ENCODE measurements around the gene LIN28A.

Gene LIN28A

GRCh38 chr1:26471498-26472319 is 61.1 kb downstream of the LIN28A start:
- peak overlapping the region; percentile 91 for H3K4me3 ChIP-seq
- no peaks in the 10 kb centered on the region for H3K9me3 ChIP-seq
- H3K27me3 ChIP-seq (ENCODE audit: low read depth): no peaks in the 10 kb centered on the region
- DNase-seq (ENCODE audit: low spot score in 2 of 2): peak; percentile 66 to 84
- H3K36me3 ChIP-seq (replicated peaks): peaks cover 64% of the 10 kb centered on the region
- in situ Hi-C loops (cut with MboI; ENCODE audit: low sequenced_read_pairs): no loop called here
- H3K4me1 ChIP-seq: peaks cover 34% of the 10 kb centered on the region

GRCh38 chr1:26472320-26472900 is 61.8 kb downstream of the LIN28A start, which contains the start of gene HMGN2:
Gene HMGN2 (plus strand): TSS chr1:26472440. CDS start chr1:26472613, 173 bp downstream.
- Histone ChIP-seq H3K4me1 (peaks cover 34% of the 10 kb centered on the region), H3K9me3 (no peaks in the 10 kb centered on the region), H3K27me3 (ENCODE audit: low read depth) (no peaks in the 10 kb centered on the region), H3K4me3 (peak within 1 kb of the TSS; percentile 91), H3K36me3 (replicated peaks) (peaks cover 66% of the 10 kb centered on the region)
- in situ Hi-C loops (cut with MboI; ENCODE audit: low sequenced_read_pairs): no loop called here
- peak; percentile 88 to 96 for DNase-seq (ENCODE audit: low spot score in 2 of 2)

GRCh38 chr1:26472901-26473845 is 62.6 kb downstream of the LIN28A start:
- peak overlapping the region; percentile 91 for H3K4me3 ChIP-seq
- H3K9me3 ChIP-seq: no peaks in the 10 kb centered on the region
- peak; percentile 78 to 94 for DNase-seq (ENCODE audit: low spot score in 2 of 2)
- in situ Hi-C loops (cut with MboI; ENCODE audit: low sequenced_read_pairs): no loop called here
- H3K27me3 ChIP-seq (ENCODE audit: low read depth): no peaks in the 10 kb centered on the region
- peaks cover 66% of the 10 kb centered on the region for H3K36me3 ChIP-seq (replicated peaks)
- H3K4me1 ChIP-seq: peaks cover 34% of the 10 kb centered on the region

DNA sequence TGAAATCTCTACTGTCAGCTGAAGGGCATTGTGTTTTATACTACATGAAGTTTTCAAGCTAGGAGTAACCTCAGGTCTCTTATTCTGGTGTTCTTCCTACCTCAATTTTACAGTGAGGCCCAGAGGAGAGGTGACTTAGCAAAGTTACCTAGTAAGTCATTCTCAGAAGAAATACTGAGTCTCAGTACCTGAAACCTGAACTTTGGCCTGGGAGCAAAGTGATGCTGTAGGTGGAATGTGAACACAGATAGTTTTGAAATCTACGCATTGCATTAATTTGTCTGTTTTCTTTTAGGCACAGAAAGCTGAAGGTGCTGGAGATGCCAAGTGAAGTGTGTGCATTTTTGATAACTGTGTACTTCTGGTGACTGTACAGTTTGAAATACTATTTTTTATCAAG is 64.2 kb downstream of the LIN28A start:
- DNase-seq (ENCODE audit: low spot score in 2 of 2): no peak
- in situ Hi-C loops (cut with MboI; ENCODE audit: low sequenced_read_pairs): no loop called here
- peaks cover 32% of the 10 kb centered on the region for H3K4me1 ChIP-seq
- H3K27me3 ChIP-seq (ENCODE audit: low read depth): no peaks in the 10 kb centered on the region
- peaks cover 63% of the 10 kb centered on the region for H3K36me3 ChIP-seq (replicated peaks)
- H3K9me3 ChIP-seq: no peaks in the 10 kb centered on the region
- no peak overlapping the region for H3K4me3 ChIP-seq

DNA sequence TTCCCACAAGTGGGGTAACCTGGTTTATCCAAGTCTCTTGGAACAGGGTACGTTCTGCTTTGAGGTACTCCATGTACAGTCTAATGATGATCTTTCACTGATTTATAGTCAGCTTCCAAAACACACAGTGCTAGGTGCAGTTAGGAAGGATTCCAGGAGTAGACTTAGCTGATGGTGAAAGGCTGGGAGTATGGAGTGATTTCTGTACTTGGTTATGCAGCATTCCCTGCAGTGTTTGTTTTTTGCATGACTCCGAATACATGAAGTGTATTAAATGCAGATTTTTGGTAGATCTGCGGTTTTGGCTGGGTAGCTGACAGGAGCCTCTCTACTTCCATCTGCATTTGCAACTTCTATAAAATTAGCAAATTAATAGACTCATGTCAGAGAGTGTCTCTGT is 65.4 kb downstream of the LIN28A start:
- DNase-seq (ENCODE audit: low spot score in 2 of 2): no peak
- peaks cover 62% of the 10 kb centered on the region for H3K36me3 ChIP-seq (replicated peaks)
- in situ Hi-C loops (cut with MboI; ENCODE audit: low sequenced_read_pairs): no loop called here

DNA sequence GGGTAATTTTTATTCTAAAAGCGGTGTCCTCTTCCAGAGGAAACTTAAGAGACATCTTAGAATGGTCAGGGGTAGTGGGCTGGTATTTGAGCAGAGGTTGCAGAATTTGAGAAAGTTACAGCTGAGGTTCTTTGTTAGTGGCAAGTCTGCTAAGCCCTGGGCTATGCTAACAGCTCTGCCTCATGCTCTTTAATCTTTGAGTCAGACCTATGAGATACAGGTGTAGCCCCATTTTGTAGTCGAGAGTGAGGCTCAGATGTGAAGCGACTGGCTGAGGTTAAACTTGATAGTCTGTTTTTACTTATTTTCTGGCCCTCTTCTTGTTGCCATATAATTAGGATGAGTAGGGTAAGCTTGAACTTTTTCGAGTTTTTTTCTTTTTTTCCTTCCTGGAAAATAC is 66.3 kb downstream of the LIN28A start:
- no peak for DNase-seq (ENCODE audit: low spot score in 2 of 2)
- Histone ChIP-seq H3K4me3 (no peak overlapping the region), H3K4me1 (peaks cover 17% of the 10 kb centered on the region), H3K36me3 (replicated peaks) (peaks cover 62% of the 10 kb centered on the region), H3K27me3 (ENCODE audit: low read depth) (no peaks in the 10 kb centered on the region), H3K9me3 (no peaks in the 10 kb centered on the region)
- in situ Hi-C loops (cut with MboI; ENCODE audit: low sequenced_read_pairs): no loop called here

More for the DNA sequence above, 65.4 kb downstream of the LIN28A start:
- Histone ChIP-seq H3K9me3 (no peaks in the 10 kb centered on the region), H3K27me3 (ENCODE audit: low read depth) (no peaks in the 10 kb centered on the region), H3K4me1 (peaks cover 24% of the 10 kb centered on the region), H3K4me3 (no peak overlapping the region)

DNA sequence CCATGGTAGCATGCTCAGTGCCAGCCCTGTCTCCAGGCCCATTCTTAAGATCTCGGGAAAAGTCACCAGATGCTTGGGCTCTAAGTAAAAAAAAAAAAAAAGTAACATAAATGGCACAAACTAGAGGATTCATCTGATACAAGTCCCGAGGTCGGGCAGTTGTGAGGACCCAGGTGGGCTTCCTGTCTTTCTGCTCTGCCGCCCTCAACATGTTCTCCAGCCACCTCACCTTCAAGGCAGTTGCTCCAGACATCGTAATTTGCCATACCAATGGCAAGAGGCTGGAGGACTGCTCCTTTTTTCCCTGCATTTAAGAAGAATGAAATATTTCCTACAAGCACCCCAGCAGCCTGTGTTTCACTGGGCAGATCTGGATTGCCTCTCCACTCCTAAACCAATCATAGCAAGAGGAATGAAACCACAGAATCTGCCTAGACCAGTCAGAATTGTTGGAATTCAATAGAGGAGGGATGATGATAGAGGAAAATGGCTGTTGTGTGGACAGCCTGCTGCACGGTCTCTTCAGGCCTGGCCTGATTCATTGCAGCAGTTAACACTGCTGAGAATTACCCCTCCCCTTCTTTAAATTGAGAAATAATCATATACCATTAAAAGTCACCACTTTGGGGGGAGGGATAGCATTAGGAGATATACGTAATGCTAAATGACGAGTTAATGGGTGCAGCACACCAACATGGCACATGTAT is 67.0 kb downstream of the LIN28A start:
- Histone ChIP-seq H3K4me1 (peaks cover 17% of the 10 kb centered on the region), H3K36me3 (replicated peaks) (peaks cover 59% of the 10 kb centered on the region), H3K27me3 (ENCODE audit: low read depth) (no peaks in the 10 kb centered on the region), H3K4me3 (no peak overlapping the region), H3K9me3 (no peaks in the 10 kb centered on the region)
- in situ Hi-C loops (cut with MboI; ENCODE audit: low sequenced_read_pairs): no loop called here
- no peak for DNase-seq (ENCODE audit: low spot score in 2 of 2)

DNA sequence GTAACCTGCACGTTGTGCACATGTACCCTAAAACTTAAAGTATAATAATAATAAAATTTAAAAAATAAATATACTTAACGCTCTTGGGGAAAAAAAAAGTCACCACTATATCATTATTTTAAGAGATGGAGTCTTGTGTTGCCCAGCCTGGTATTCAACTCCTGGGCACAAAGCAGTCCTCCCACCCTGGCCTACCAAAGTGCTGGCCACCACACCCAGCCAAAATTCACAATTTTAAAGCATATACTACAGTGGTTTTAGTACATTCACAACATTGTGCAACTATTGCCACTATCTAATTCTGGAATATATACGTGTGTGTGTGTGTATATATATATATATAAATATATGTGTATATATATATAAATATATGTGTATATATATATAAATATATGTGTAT is 67.5 kb downstream of the LIN28A start:
- H3K36me3 ChIP-seq (replicated peaks): peaks cover 56% of the 10 kb centered on the region

GRCh38 chr1:26478988-26479387 is 68.4 kb downstream of the LIN28A start:
- Histone ChIP-seq H3K4me1 (peaks cover 9% of the 10 kb centered on the region), H3K36me3 (replicated peaks) (peaks cover 47% of the 10 kb centered on the region), H3K27me3 (ENCODE audit: low read depth) (no peaks in the 10 kb centered on the region), H3K9me3 (no peaks in the 10 kb centered on the region), H3K4me3 (no peak overlapping the region)
- in situ Hi-C loops (cut with MboI; ENCODE audit: low sequenced_read_pairs): no loop called here
- no peak for DNase-seq (ENCODE audit: low spot score in 2 of 2)

More for the DNA sequence above, 67.5 kb downstream of the LIN28A start:
- Histone ChIP-seq H3K27me3 (ENCODE audit: low read depth) (no peaks in the 10 kb centered on the region), H3K9me3 (no peaks in the 10 kb centered on the region), H3K4me1 (peaks cover 17% of the 10 kb centered on the region), H3K4me3 (no peak overlapping the region)
- DNase-seq (ENCODE audit: low spot score in 2 of 2): no peak
- in situ Hi-C loops (cut with MboI; ENCODE audit: low sequenced_read_pairs): no loop called here

Data from HAP-1 (cell line).